GM18868 (cell line): Measurements from ENCODE around the gene CDC42.

Source experiments
- ATAC-seq: cut with Tn5 transposase; IDR thresholded peaks from one replicate; pipeline ENCODE4 v1.9.1; 2021; ENCODE audit warnings: mild to moderate bottlenecking, moderate library complexity; ENCODE audit not compliant: unreplicated experiment

CDC42 gene

GRCh38 chr1:22107126-22107525, 54.6 kb downstream of the CDC42 start:
- ATAC-seq: no peak

DNA sequence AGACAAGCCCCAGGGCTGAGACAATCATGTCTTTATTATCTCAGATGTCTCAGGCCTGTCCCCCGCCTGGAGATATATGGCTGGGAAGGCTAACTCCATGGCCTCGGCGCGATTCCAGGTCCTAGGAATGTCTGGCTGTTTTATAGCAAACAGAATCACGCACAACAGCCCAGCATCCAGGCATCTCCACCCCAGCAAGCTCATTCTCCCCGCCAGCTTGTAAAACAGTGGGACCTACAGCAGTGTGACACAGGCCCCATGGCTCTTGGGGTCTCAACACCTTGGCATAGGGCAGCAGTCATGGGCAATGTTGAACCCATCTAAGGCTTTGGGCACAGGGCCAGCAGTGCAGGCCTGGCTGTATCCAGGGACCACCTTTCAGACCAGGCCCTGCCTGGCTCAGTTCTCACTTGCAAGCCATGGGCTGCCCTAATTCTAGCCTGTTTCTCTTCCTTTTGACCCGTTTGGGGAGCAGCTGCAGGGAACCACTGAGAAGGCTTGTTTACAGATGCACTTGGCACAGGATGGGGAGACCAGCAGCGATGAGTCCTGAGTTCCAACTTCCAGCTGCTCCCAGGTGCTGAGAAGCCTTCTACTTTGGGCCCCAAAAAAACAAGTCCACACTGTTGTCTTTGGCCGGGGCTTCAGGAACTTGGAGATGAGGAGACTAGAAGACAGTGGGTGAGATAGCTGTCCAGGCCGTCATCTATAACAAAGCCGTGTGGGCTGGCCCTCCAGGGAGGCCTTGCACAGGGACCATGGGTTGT, 56.0 kb downstream of the CDC42 start:
- ATAC-seq: no peak

DNA sequence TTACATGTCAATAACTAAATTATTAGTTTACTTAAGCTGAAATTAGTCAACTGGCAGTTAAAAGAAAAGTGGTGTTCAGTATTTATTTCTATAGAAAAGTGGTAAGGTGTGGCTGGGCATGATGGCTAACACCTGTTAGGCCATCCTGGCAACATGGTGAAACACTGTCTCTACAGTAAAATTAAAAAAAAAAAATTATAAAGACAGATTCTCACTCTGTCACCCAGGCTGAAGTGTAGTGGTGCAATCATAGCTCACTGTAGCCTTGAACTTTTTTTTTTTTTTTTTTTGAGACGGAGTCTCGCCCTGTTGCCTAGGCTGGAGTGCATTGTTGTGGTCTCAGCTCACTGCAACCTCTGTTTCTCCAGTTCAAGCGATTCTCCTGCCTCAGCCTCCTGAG, 57.5 kb downstream of the CDC42 start:
- ATAC-seq: no peak

DNA sequence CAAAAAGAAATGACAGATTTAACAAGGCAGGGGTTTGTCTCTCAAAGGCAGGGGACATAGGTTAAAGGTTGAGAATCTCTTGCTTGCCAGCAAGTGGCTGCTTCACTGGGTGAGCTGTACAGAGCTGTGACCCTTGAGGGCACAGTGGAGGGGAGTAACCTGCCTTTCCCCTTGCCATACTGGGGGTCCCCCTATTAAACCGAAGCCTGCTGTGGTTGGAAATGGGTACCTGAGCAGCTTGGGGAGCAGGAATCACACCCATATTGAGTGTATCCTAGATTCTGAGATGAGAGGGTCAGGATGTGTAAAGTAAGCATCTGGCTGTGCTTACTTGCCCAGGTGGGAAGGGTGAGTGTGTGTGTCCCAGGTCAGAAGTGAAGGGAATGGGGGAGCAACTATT, 58.6 kb downstream of the CDC42 start:
- ATAC-seq: no peak

GRCh38 chr1:22111620-22112019, 59.1 kb downstream of the CDC42 start:
- no peak for ATAC-seq

DNA sequence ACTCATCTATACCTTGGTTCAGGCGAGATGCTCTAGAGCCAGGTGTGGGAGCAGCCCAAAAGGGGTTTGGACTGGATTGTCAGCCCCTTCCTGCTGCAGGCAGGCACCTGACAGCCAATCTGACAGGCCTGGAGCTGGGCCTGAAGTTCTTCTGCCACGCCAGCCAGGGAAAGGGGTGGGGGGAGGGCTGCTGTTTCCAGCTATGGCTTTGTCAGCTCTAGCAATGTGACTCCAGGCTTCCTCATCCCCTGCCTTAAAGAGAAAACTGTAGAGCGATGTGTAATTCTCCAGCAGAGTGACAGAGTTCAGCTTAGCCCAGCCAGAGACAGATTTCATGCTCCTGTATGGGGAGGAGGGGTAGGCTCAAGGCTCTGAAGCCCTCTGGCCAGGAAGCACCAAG, 60.0 kb downstream of the CDC42 start:
- ATAC-seq: no peak

GRCh38 chr1:22114083-22115012, 61.8 kb downstream of the CDC42 start:
- no peak for ATAC-seq

DNA sequence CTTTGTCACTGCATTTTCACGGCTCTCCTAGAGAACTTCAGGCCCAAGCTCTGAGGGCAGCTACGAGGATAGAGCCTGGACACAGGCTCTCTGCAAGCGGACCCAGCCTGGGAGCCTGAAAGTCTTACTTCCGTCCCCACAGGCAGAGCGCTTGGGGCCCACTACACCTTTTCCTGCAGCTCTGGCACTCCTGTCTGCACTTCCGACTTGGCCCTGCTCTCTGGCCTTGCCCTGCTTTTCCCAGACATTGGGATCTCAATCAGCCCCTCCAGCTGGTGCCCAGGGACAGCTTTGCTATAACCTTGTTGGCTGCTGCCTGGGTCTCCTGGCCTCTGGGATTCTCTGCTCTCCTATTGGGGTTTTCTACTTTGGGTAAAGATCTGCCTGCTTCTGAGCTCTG, 62.8 kb downstream of the CDC42 start:
- ATAC-seq: no peak

- ATAC-seq: no peak
Observed at GRCh38 chr1:22117238-22117637, 64.7 kb downstream of the CDC42 start.

GRCh38 chr1:22117851-22118250, 65.3 kb downstream of the CDC42 start:
- ATAC-seq: no peak

DNA sequence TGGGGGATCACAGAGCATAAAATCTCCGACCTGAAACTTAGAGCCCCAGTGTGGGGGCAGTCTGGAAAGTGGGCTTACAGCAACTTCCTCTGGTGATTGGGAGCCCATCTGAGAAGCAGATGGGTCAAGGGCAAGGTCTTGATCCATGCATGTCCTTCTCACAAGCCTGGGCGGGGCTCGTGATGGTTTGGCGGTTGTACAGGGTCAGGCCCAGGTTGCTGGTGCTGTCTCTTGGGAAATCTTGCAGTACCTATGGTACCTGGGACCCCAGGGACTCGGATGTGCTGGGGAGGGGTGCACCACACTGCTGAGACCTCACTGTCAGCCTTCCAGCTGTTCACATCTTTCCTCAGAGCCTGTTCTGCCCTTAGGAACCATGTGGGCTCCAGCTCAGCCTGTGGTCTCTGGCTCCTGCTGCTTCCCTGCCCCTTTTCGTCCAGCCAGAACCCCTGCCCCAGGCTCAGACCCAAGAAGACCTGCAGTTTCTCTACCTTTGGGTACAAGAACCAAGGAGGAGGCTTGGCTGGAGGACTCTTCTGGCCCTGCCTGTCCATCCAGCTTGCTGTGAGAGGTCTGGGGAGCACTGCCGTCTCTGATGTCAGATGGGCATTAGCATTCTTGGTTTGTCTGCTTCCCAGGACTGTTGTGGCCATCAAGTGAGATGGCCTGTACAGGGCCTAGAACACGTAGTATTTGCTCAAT, 65.9 kb downstream of the CDC42 start:
- ATAC-seq: no peak

- no peak for ATAC-seq
Observed at GRCh38 chr1:22119626-22120468, 67.3 kb downstream of the CDC42 start.

GRCh38 chr1:22120469-22120790, 67.9 kb downstream of the CDC42 start:
- no peak for ATAC-seq

GRCh38 chr1:22121421-22121911, 69.0 kb downstream of the CDC42 start:
- no peak for ATAC-seq

DNA sequence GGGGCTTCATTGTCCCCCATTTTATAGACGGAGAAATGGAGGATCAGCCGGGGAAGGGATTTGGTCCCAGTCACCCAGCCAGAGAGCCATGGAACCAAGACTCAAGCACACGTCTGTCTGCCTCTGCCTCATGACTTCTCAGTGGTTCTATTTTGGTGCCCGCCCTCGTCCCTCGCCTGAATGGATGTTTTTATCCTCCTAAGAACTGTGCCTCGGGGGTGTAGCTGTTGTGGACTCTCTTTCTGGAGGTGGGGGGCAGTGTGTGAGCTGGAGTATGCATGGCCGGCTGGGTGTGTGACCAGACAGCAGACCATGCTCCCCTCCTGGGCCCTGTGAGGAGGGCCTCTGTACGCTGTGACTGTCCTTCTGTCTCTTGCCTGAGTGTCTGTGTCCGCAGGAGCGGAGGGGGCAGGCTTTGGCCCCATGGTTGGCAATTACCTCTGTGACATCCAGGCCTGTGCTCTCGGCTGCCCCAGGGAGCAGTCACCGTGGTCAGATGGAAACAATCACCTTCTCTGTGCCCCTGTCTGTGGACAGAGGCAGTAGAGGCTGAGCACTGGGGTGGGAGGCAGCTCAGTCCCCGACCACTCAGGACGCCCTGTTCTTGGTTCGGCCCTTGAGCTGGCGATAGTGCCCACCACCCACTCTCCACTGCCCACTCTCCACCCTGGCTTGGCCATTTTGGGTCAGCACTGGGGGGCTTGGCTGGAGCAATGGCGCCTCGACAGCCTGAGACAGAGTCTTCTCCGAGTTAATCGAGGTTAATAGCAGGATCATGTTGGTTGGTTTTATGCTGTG, 70.0 kb downstream of the CDC42 start:
- no peak for ATAC-seq

DNA sequence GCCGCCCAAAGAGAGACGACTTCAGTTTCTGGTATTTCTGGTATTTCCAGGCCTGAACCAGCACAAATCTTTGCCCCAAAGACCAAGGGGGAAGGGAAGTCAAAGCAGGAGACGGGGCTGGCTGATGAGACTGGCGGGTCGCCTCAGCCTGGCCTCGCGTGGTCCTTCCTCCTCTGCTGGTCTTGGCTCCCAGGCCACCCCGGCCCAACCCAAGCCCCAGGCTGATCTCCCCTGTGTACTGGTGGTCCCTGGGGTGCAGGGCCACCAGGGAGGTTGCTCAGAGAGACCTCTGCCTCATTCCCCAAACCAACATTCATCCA, 70.5 kb downstream of the CDC42 start:
- ATAC-seq: no peak

DNA sequence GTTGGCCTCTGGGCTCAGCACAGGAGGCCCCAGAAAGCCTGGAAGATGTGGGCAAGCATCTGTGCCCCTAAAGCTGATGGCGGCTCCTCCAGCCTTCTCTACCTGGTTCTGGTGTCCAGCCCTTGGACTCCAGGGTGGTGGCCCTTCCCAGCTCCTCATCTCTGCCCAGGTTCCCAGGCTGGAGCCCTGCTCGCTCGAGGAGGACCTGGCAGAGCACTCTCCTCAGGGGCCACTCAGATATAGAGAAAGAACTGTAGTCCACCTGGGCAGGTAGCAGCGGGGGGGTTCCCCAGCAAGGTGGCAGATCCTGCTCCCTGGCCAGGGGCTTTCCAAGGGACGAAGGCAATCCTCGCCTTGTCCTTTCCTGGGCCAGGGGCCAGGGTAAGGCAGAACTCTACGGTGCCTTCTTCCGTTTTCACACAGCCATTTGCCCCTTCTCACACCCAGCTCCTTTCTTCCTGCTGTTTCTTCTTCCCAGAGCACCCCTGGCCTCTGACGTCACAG, 71.4 kb downstream of the CDC42 start:
- ATAC-seq: no peak

DNA sequence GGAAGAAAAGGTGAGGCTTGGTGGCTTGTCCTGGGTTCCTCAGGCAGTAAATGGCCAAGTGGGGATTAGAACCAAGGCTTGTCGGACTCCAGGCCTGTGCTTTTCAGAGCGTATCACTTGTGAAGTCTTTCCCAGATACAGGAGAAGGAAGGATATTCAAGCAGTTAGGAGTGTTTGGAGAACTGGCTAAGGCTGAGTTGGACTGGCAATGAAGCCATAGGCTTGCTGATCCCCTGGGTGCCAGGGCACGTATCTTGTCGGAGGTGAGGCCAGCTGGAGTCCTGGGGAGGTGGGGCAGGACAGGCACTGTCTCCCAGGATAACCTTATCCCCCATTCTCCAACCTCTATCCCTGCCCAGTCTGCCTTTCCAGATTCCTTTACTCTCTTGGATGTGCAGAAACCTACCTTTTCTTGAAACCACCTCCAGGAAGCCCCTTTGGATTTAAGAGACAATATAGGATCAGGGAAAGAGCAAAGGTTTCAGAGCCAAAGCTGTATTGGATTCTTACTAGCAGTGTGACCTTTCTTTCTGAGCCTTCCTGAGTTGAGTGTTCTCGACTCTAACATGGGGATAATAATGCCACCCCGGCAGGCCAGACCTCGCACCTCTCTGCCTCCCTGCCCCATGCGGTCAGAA, 72.2 kb downstream of the CDC42 start:
- ATAC-seq: no peak

DNA sequence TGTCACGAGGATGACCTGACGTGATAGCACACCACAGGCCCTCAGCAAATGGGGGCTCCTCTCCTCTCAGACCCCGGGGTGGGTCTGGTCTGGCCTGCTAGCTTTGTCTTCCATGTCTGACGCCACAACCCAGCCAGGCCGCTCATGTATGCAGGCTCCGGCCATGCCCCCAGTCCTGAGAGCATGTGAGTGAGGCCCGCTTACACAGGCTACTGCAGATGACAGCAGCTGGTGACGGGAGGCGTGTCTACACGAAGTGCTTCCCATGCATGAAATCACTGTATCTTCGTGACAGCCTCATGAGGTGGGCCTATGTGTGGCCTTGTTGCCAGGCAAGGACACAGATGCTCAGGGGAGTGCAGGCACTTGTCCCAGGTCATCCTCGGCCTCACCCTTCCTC, 74.0 kb downstream of the CDC42 start:
- ATAC-seq: no peak
